GM10248 (cell line): ENCODE data around the gene PCSK6.

Experiments used
- CTCF ChIA-PET: fragments of 300-600 bp; sonication (Branson Sonifier 250); formaldehyde crosslinking; extraction: SDS; loops from one replicate; lab custom pipeline; 2021; ENCODE audit warnings: antibody characterized with exemption; lab: Yijun Ruan, JAX
- POLR2A ChIA-PET: fragments of 350-650 bp; sonication (Branson Sonifier 250); formaldehyde crosslinking; extraction: SDS; loops from one replicate; lab custom pipeline; 2020; ENCODE audit warnings: antibody characterized with exemption; lab: Yijun Ruan, JAX
- DNase-seq: peaks from one replicate; pipeline ENCODE4 v3.0.0; 2012; ENCODE audit errors: extremely low spot score
- TF ChIP-seq, protein P1 (sequence below): IDR thresholded peaks from 2 replicates; pipeline ENCODE4 v1.5.1; 2012; ENCODE audit warnings: mild to moderate bottlenecking, low read depth; ENCODE audit errors: extremely low read depth, missing control alignments, control extremely low read depth

Gene PCSK6

GRCh38 chr15:101432982-101433381 is 56.5 kb downstream of the PCSK6 start:
- no peak for DNase-seq
- ChIA-PET CTCF (interaction anchor here (0.9 to 1.4 kb wide), 2 partner anchors 9 to 17 kb away, joined by 3 to 4 read pairs; no protein-coding TSS in a partner anchor), POLR2A (no interaction called here)
- TF ChIP-seq, protein P1, sequence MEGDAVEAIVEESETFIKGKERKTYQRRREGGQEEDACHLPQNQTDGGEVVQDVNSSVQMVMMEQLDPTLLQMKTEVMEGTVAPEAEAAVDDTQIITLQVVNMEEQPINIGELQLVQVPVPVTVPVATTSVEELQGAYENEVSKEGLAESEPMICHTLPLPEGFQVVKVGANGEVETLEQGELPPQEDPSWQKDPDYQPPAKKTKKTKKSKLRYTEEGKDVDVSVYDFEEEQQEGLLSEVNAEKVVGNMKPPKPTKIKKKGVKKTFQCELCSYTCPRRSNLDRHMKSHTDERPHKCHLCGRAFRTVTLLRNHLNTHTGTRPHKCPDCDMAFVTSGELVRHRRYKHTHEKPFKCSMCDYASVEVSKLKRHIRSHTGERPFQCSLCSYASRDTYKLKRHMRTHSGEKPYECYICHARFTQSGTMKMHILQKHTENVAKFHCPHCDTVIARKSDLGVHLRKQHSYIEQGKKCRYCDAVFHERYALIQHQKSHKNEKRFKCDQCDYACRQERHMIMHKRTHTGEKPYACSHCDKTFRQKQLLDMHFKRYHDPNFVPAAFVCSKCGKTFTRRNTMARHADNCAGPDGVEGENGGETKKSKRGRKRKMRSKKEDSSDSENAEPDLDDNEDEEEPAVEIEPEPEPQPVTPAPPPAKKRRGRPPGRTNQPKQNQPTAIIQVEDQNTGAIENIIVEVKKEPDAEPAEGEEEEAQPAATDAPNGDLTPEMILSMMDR, result no peak

DNA sequence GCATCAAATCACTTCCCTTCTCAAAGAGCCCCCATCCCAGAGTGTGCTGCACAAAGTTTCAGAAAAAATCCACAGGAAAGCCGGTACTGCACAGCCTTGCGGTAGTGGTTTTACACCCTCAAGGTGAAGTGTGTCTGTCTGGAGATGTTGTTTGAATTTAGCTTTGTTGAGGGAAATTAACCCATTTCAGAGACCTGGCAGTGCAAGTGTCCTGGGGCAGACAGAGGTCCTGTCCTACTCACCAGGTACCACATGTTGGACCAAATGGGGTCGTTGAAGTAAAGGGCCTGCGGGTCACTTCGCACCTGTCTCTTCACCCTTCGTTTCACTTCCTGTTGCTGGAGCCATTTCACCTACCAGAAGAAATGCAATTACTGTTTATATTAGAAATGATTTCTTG is 57.8 kb downstream of the PCSK6 start:
- DNase-seq, result no peak
- POLR2A ChIA-PET, result no interaction called here
- CTCF ChIA-PET, result no interaction called here
- TF ChIP-seq, protein P1, result no peak

DNA sequence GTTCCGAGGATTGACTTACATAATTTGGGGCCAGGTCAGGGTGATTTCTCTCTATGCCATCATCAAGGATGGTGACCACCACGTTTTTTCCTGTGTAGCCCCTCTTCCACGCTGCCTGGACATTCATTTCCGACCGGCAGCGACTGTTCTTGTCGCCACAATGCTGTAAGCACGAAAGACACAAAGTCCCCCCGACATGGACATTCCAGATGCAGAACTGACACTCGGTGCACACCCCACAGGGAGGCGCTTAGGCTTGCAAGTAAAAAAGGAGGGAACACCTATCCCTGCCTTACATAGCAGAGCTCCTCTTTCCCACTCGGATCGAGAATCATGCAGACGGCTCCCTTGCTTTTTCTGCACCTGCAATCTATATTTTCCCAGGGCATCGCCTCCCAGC is 58.2 kb downstream of the PCSK6 start:
- ChIA-PET POLR2A (no interaction called here), CTCF (no interaction called here)
- DNase-seq, result no peak
- TF ChIP-seq, protein P1, result no peak

- TF ChIP-seq, protein P1, result no peak
- DNase-seq, result no peak
- POLR2A ChIA-PET, result no interaction called here
- CTCF ChIA-PET, result interaction anchor here (1.5 kb wide), 1 partner anchor 12 kb away, joined by 3 read pairs; no protein-coding TSS in a partner anchor
These were observed 59.9 kb downstream of the PCSK6 start for GRCh38 chr15:101429646-101430045.

DNA sequence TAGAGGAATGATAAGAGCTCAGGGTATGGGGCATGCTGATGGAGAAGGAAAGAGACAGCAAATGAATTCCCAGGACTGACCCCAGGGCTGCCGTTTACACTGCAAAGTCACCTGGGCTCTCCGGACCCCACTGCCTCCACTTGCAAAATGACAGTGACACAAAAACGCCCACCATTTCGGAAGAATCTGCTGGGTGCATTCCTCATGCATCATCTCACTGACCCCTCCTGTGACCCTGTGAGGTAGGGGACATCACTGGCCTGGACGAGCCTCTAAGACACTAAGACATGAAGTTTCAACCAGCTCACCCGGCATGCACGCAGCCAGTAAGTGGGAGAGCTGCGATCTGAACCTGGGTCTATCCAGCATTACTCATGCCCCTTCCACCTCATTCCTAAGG is 60.3 kb downstream of the PCSK6 start:
- TF ChIP-seq, protein P1, result no peak
- POLR2A ChIA-PET, result no interaction called here
- CTCF ChIA-PET, result interaction anchor here (1.5 kb wide), 1 partner anchor 12 kb away, joined by 3 read pairs; no protein-coding TSS in a partner anchor
- no peak for DNase-seq

GRCh38 chr15:101428758-101429157 is 60.7 kb downstream of the PCSK6 start:
- ChIA-PET POLR2A (no interaction called here), CTCF (interaction anchor here (1.5 kb wide), 1 partner anchor 12 kb away, joined by 3 read pairs; no protein-coding TSS in a partner anchor)
- DNase-seq, result no peak
- TF ChIP-seq, protein P1, result no peak
